Measurements from ENCODE around the gene PRKCH. TPM values are rescaled to one million over a fixed set of nuclear protein-coding genes. Genes with fewer than 3 reads are reported as not detected.

The PRKCH gene
- total RNA-seq, 2 donors from 2014 or later = 27.6 to 33.9 TPM

DNA sequence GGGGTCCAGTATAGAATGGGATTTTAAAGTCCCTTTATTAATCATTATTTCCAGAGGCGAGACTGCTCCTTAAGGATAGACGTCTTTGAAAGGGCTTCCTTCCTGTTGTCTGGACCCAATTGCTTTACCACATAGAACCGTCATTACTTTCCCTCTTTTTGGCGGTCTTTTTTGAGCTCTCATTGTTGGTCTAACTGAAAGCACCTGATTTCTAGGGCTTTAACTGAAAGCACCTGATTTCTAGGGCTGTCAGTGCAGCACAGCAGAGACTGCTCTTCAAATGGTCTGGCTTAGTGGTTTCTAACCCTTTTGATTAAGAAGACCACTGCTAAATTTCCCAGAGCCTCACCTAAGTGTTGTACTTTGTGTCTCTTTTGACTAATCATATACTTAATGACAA is 95.8 kb downstream of the PRKCH start:
- Histone ChIP-seq H3K4me3 (no peak overlapping the region), H3K36me3 (no peaks in the 10 kb centered on the region), H3K4me1 (replicated peaks) (peaks cover 14% of the 10 kb centered on the region), H3K27ac (no peak overlapping the region), H3K27me3 (replicated peaks; ENCODE audit: insufficient read depth) (no peaks in the 10 kb centered on the region), H3K9me3 (no peaks in the 10 kb centered on the region)
- intact Hi-C loops (cut with DNase I) = no loop called here
- TF ChIP-seq, protein P1, sequence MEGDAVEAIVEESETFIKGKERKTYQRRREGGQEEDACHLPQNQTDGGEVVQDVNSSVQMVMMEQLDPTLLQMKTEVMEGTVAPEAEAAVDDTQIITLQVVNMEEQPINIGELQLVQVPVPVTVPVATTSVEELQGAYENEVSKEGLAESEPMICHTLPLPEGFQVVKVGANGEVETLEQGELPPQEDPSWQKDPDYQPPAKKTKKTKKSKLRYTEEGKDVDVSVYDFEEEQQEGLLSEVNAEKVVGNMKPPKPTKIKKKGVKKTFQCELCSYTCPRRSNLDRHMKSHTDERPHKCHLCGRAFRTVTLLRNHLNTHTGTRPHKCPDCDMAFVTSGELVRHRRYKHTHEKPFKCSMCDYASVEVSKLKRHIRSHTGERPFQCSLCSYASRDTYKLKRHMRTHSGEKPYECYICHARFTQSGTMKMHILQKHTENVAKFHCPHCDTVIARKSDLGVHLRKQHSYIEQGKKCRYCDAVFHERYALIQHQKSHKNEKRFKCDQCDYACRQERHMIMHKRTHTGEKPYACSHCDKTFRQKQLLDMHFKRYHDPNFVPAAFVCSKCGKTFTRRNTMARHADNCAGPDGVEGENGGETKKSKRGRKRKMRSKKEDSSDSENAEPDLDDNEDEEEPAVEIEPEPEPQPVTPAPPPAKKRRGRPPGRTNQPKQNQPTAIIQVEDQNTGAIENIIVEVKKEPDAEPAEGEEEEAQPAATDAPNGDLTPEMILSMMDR (IDR thresholded peaks at IDR 0.05) = no peak
- TF ChIP-seq POLR2A (IDR thresholded peaks at IDR 0.05) (no peak), POLR2AphosphoS5 (IDR thresholded peaks at IDR 0.05) (no peak)
- DNase-seq (ENCODE audit: low spot score) = no peak
- WGBS = 82% methylated on average over 4 of the region's 4 CpGs

- no peaks in the 10 kb centered on the region for H3K36me3 ChIP-seq
- peak overlapping the region in 1 of 2 donors; percentile 65 for H3K27ac ChIP-seq
- TF ChIP-seq POLR2A (IDR thresholded peaks at IDR 0.05) (no peak), POLR2AphosphoS5 (IDR thresholded peaks at IDR 0.05) (peak; percentile 53)
- H3K27me3 ChIP-seq (replicated peaks; ENCODE audit: insufficient read depth) = no peaks in the 10 kb centered on the region
- peaks cover 14% of the 10 kb centered on the region for H3K4me1 ChIP-seq (replicated peaks)
- no peak for DNase-seq (ENCODE audit: low spot score)
- intact Hi-C loops (cut with DNase I) = no loop called here
- H3K4me3 ChIP-seq = no peak overlapping the region
- no peaks in the 10 kb centered on the region for H3K9me3 ChIP-seq
- WGBS = 73% methylated on average over 7 of the region's 7 CpGs
These were observed 96.6 kb downstream of the PRKCH start for GRCh38 chr14:61417883-61418455.

DNA sequence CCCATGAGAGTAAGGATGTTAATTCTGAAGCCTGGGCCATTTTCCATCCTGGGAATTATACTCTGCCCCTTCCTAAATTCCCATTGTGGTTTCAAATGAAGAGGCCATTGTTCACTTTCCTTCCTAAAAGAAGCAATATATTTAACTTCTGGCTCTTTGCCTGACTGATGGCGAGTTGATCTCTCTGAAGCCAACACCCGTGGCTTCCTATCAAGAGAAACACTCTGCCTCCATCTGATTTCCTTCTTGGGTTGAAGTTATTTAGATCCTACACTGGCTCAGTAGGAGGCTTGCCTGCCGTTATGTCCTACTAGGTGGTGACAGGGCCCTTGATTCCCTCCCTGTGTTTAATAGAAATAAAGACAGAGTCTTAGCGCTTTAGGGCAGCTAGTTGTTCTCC is 97.4 kb downstream of the PRKCH start:
- no peak for DNase-seq (ENCODE audit: low spot score)
- intact Hi-C loops (cut with DNase I) = no loop called here
- H3K9me3 ChIP-seq = no peaks in the 10 kb centered on the region
- peaks cover 14% of the 10 kb centered on the region for H3K4me1 ChIP-seq (replicated peaks)
- WGBS = 46% methylated on average over 4 of the region's 4 CpGs
- H3K27me3 ChIP-seq (replicated peaks; ENCODE audit: insufficient read depth) = no peaks in the 10 kb centered on the region
- no peaks in the 10 kb centered on the region for H3K36me3 ChIP-seq
- TF ChIP-seq, protein P1 (IDR thresholded peaks at IDR 0.05) = no peak
- TF ChIP-seq POLR2A (IDR thresholded peaks at IDR 0.05) = no peak
- TF ChIP-seq POLR2AphosphoS5 (IDR thresholded peaks at IDR 0.05) = no peak
- no peak overlapping the region for H3K4me3 ChIP-seq
- peak overlapping the region in 1 of 2 donors; percentile 65 for H3K27ac ChIP-seq

GRCh38 chr14:61419201-61419600 is 97.8 kb downstream of the PRKCH start:
- no peaks in the 10 kb centered on the region for H3K9me3 ChIP-seq
- H3K36me3 ChIP-seq = no peaks in the 10 kb centered on the region
- H3K27me3 ChIP-seq (replicated peaks; ENCODE audit: insufficient read depth) = no peaks in the 10 kb centered on the region
- peak overlapping the region in 1 of 2 donors; percentile 65 for H3K27ac ChIP-seq
- intact Hi-C loops (cut with DNase I) = no loop called here
- H3K4me3 ChIP-seq = no peak overlapping the region
- DNase-seq (ENCODE audit: low spot score) = no peak
- H3K4me1 ChIP-seq (replicated peaks) = peaks cover 14% of the 10 kb centered on the region
- TF ChIP-seq, protein P1 (IDR thresholded peaks at IDR 0.05) = no peak
- TF ChIP-seq POLR2AphosphoS5 (IDR thresholded peaks at IDR 0.05) (no peak), POLR2A (IDR thresholded peaks at IDR 0.05) (no peak)

GRCh38 chr14:61420326-61420725 is 98.9 kb downstream of the PRKCH start:
- peak; percentile 28 for DNase-seq (ENCODE audit: low spot score)
- Histone ChIP-seq H3K36me3 (no peaks in the 10 kb centered on the region), H3K4me1 (replicated peaks) (peaks cover 14% of the 10 kb centered on the region), H3K27me3 (replicated peaks; ENCODE audit: insufficient read depth) (no peaks in the 10 kb centered on the region), H3K4me3 (no peak overlapping the region), H3K9me3 (no peaks in the 10 kb centered on the region), H3K27ac (peak overlapping the region; percentile 34 to 65)
- WGBS = 46% methylated on average over 4 of the region's 4 CpGs
- TF ChIP-seq POLR2AphosphoS5 (IDR thresholded peaks at IDR 0.05) = peak; percentile 68
- no peak for TF ChIP-seq POLR2A (IDR thresholded peaks at IDR 0.05)
- intact Hi-C loops (cut with DNase I) = no loop called here
